ENCODE results near the gene TOR1B.

DNA sequence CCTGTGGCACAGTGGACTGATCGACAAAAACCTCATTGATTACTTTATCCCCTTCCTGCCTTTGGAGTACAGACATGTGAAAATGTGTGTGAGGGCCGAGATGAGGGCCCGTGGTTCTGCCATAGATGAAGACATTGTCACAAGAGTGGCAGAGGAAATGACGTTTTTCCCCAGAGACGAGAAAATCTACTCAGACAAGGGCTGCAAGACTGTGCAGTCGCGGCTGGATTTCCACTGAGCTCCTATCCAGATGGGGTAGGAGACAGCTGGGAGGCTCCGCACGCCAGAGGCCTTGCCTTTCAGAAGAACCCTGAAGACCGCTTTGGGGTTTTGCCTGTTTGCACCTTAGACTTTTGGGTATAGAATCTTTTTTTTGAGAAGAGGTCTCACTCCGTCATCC lies 6.4 kb downstream of the TOR1B start:
- TF ChIP-seq RARB (CRISPR knock-in tag; IDR thresholded peaks at IDR 0.05) = no peak
- TF ChIP-seq ZNF8 (CRISPR knock-in tag; IDR thresholded peaks at IDR 0.05) = no peak
- TF ChIP-seq ZFP30 (CRISPR knock-in tag; IDR thresholded peaks at IDR 0.05) = no peak
- TF ChIP-seq, protein P1, sequence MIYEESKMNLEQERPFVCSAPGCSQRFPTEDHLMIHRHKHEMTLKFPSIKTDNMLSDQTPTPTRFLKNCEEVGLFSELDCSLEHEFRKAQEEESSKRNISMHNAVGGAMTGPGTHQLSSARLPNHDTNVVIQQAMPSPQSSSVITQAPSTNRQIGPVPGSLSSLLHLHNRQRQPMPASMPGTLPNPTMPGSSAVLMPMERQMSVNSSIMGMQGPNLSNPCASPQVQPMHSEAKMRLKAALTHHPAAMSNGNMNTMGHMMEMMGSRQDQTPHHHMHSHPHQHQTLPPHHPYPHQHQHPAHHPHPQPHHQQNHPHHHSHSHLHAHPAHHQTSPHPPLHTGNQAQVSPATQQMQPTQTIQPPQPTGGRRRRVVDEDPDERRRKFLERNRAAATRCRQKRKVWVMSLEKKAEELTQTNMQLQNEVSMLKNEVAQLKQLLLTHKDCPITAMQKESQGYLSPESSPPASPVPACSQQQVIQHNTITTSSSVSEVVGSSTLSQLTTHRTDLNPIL (CRISPR knock-in tag; IDR thresholded peaks at IDR 0.05; ENCODE audit: low read depth) = no peak
- TF ChIP-seq, protein P2, sequence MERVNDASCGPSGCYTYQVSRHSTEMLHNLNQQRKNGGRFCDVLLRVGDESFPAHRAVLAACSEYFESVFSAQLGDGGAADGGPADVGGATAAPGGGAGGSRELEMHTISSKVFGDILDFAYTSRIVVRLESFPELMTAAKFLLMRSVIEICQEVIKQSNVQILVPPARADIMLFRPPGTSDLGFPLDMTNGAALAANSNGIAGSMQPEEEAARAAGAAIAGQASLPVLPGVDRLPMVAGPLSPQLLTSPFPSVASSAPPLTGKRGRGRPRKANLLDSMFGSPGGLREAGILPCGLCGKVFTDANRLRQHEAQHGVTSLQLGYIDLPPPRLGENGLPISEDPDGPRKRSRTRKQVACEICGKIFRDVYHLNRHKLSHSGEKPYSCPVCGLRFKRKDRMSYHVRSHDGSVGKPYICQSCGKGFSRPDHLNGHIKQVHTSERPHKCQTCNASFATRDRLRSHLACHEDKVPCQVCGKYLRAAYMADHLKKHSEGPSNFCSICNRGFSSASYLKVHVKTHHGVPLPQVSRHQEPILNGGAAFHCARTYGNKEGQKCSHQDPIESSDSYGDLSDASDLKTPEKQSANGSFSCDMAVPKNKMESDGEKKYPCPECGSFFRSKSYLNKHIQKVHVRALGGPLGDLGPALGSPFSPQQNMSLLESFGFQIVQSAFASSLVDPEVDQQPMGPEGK (CRISPR knock-in tag; IDR thresholded peaks at IDR 0.05; ENCODE audit: borderline replicate concordance) = no peak
- TF ChIP-seq, protein P3, sequence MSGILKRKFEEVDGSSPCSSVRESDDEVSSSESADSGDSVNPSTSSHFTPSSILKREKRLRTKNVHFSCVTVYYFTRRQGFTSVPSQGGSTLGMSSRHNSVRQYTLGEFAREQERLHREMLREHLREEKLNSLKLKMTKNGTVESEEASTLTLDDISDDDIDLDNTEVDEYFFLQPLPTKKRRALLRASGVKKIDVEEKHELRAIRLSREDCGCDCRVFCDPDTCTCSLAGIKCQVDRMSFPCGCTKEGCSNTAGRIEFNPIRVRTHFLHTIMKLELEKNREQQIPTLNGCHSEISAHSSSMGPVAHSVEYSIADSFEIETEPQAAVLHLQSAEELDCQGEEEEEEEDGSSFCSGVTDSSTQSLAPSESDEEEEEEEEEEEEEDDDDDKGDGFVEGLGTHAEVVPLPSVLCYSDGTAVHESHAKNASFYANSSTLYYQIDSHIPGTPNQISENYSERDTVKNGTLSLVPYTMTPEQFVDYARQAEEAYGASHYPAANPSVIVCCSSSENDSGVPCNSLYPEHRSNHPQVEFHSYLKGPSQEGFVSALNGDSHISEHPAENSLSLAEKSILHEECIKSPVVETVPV (CRISPR knock-in tag; IDR thresholded peaks at IDR 0.05) = no peak
- TF ChIP-seq ZFP3 (CRISPR knock-in tag; IDR thresholded peaks at IDR 0.05) = no peak
- TF ChIP-seq, protein P4, sequence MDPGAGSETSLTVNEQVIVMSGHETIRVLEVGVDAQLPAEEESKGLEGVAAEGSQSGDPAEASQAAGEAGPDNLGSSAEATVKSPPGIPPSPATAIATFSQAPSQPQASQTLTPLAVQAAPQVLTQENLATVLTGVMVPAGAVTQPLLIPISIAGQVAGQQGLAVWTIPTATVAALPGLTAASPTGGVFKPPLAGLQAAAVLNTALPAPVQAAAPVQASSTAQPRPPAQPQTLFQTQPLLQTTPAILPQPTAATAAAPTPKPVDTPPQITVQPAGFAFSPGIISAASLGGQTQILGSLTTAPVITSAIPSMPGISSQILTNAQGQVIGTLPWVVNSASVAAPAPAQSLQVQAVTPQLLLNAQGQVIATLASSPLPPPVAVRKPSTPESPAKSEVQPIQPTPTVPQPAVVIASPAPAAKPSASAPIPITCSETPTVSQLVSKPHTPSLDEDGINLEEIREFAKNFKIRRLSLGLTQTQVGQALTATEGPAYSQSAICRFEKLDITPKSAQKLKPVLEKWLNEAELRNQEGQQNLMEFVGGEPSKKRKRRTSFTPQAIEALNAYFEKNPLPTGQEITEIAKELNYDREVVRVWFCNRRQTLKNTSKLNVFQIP (CRISPR knock-in tag; IDR thresholded peaks at IDR 0.05; ENCODE audit: borderline replicate concordance, low read depth) = no peak
